Left lobe of liver (tissue), 2 donors: ENCODE results near the gene PIP5K1B. TPM values are rescaled to one million over a fixed set of nuclear protein-coding genes. Genes with fewer than 3 reads are reported as not detected.
"Not testable (repeated sequence)": the region's sequence is repeated elsewhere in the genome, so short reads cannot be mapped to it uniquely, and the experiment has no call there.

Experiments used
- ATAC-seq: fragments of 200-7000 bp; cut with Tn5 transposase; one replicate; pipeline ENCODE4 v1.9.1; 2020; ENCODE audit warnings: mild to moderate bottlenecking, moderate library complexity
- DNase-seq: peaks from one replicate; pipeline ENCODE4 v3.0.0-alpha.2; 2020; ENCODE audit warnings: low spot score
- total RNA-seq: library from RNA; stranded (reverse); gene quantifications from one replicate; pipeline ENCODE4 v1.2.1, GENCODE V29; 2021
- donor health status: DM: no; HTN: no; CAD: no; lungs with moderate emphysema.
- donor health status: DM: no; HTN: yes; CAD: no.

The PIP5K1B gene
- total RNA-seq, 1 donor from 2014 or later: 0.30 TPM

DNA sequence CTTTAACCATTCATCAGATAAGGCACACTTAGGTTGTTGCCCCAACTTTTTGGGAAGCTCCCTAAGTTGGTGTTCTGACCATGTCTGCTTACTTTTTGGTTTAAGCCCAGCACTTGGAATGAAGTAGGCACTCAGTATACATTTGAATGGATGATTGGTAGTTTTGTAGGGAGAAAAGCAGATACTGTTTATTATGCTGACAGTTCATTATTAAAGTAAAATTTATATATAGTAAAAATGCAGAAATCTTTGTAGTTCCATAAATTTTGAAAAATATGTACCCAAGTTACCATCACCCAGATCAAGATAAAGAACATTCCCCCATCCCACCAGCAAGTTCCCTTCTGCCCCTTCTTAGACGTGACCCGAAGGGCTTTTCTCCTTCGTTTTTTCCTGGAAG is 273.5 kb downstream of the PIP5K1B start:
- no peak for ATAC-seq
- no peak for DNase-seq

DNA sequence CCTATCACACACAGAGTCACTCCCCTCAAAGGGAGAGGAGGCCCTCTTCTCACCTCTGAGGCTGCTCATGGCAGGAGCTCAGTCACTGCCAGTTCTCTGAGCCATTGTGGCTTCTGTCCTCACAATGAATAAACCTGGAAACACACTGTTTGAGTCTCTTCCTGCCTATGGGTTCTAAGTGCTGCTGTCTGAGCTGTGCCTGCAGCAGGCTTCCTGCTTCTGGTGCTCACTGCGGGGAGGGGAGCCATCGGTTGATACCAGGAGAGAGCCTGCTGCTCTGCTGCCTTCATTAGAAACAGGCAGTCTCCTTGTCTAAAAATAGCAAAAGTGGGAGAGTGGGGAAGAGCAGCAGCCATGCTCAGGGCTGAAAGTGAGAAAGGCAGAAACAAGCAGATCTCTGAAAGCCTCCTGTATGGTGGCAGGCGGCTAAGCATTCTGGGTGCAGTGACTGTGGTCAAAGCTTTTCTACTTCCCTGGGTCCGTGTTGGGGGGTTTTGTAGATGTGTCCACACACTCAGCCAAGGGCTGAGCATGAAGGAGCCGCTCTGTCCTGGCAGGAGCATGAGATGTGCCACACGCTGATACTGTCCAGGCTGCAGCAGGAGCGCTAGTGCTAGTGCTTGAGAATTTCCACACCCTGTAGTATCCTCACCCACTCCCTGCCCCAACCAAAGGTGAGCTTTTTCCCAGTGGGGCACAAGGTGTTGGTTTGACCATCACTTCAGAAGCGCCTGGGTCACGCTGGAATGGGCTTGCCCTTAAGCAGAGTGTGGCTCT is 274.7 kb downstream of the PIP5K1B start:
- DNase-seq (no peak), ATAC-seq (no peak)

DNA sequence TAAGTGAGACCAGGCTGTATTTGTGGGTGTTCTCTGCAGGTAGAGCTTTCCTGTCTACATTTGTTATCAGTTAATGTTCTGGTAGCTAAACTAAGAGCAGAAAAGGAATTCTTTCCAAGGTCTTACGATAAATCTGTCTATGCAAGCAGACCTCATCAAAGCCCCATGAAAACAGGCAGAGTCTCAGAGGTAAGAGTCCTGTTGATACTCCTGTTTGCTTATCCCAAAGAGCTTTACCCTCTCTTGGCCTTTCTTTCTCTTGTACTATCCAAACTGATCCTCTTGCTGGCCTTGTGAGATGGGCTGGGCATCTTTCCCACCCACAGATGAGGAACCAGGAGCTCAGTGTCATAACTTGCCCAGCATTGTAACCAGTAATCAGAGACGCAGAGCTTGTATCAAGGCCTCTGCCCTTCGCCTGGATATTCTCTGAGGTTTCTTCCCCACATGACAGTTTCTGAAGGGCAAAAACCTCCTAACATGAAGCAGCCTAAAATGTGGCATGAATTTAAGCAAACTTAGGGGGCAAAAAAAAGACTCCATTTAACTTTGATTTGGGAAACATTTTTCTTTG is 275.4 kb downstream of the PIP5K1B start:
- ATAC-seq: no peak
- DNase-seq: no peak

DNA sequence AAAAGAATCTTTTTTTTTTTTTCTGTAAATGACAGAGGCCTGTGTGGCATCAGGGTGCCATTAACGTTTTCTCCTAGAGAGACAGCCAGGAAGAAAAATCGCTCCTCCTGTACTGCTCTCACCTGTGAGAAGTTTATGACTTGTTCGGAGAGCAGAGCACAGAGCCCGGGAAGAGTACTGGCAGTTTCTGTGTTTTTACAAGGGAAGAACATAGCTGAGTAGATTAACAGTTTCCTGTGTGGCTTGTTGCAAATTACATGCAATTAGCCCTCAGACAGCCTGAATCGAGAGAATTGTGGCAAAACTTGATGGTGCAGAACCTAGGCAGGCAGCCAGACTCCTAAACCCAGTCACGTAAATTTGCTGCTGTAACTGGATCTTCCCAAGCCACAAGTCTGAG is 276.7 kb downstream of the PIP5K1B start:
- DNase-seq: no peak

DNA sequence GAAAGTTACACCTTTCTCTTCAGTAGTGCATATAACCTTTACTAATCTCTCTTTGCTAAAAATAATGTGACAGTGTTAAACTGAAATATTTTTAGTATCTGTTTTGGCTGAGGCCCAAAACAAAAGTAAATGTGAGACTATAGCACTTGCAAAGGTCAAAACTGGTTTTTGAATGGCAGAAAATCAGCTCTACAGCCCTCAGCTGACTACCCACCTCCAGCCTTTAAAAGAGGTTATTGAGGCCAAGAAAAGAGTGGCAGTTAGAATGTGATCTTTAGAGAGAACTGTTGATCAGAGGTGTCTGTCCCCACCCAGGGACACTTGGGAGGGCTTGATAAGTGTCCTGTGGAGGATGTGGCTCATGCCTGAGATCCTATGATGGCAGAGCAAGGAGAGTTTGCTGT is 278.0 kb downstream of the PIP5K1B start:
- DNase-seq: no peak
- ATAC-seq: no peak

More for the DNA sequence above, 276.7 kb downstream of the PIP5K1B start:
- ATAC-seq: no peak

DNA sequence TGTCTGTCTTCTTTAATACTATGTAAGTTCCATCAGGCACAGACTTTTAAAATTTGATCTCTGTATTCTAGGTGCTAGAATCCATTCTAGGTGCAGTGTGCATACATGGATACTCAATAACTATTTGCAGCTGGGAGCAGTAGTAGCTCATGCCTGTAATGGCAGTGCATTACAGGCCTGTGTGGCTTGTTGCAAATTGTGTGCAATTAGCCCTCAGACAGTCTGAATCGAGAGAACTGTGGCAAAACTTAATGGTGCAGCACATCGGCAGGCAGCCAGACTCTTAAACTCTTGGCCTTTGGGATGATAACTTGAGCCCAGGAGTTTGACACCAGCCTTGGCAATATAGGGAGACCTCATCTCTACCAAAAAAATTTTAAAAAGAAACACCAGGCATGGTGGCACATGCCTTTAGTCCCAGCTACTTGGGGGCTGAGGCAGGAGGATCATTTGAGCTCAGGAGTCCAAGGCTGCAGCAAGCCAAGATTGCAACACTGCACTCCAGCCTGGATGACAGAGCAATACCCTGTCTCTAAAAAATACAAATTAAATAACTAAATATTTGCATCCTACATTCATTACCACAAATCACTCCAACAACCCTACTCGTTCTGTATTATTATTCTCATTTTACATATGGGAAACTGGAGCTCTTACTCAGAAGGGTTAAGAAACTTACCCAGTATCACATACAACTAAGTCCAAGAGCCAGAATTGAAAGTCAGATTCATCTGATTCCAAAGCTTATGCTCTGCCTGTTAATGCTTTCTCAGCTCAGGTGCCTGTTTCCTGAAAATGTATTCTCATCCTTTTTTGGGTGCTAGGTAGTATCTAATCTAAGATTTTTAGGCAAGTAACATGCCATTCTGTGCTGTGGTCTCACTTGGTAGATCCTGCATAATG is 278.7 kb downstream of the PIP5K1B start:
- ATAC-seq: no peak
- no peak for DNase-seq

DNA sequence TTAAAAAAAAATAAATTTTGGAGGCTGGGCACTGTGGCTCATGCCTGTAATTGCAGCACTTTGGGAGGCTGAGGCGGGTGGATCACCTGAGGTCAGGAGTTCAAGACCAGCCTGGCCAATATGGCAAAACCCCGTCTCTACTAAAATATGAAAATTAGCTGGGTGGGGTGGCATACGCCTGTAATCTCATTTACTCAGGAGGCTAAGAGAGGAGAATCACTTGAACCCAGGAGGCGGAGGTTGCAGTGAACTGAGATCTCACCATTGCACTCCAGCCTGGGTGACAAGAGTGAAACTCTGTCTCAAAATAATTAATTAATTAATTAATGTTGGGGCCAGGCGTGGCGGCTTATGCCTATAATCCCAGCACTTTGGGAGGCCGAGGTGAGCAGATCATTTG is 281.9 kb downstream of the PIP5K1B start:
- DNase-seq, ATAC-seq: not testable (repeated sequence)

DNA sequence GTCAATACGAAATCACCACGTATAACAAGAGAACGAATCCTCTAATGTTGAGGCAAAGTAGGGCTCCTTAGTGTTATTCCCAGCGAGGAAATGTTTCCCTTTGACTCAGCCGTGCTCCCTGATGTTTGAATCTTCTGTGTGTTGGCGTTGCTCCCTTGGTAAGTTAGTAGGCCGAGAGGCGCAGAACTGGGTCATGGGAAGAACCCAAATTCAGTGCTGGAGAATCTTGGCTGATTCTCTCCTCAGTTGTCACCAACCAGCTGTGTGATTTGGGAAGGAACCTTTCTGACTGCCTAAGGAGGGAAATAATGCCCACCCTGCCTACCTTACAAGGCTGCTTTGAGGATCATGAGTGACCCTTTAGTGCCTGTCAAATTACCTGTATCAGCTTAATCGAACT is 286.4 kb downstream of the PIP5K1B start:
- no peak for DNase-seq
- ATAC-seq: no peak

DNA sequence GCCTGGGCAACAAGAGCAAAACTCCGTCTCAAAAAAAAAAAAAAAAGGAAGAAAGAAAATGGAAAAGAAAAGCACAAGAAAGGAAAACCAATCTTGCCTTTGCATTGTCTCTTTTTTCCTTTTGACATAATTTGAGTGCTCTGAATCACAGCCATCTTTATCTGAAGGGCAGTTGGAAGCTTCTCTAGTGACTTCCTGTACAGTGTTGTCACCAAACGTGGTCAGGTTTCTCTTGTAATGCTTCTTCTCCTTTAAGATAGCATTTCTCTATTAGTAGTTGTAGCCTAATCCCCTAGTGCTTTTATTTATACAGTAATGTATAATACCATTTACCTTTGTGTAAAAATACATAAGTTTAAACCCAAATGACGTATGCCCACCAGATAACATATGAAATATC is 290.7 kb downstream of the PIP5K1B start:
- DNase-seq: no peak
- ATAC-seq: no peak

DNA sequence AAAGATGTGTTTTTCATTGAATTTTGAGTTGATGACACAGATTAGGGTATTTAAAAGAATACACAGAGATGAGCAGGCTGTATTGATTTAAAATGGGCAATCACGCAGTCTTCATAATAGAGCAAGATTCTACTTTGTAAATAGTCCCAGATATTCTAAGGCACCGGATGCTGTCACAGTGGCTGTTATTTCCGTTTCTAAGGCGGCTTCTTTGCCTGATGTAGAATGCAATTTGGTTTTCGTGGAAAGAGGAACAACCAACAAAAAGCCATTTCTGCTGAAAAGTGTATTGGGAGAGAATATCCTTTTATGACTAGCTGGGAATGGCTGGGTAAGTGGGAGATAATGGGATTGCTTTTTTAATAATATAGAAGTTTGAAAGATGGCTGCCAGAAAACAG is 291.4 kb downstream of the PIP5K1B start:
- ATAC-seq (no peak), DNase-seq (no peak)

DNA sequence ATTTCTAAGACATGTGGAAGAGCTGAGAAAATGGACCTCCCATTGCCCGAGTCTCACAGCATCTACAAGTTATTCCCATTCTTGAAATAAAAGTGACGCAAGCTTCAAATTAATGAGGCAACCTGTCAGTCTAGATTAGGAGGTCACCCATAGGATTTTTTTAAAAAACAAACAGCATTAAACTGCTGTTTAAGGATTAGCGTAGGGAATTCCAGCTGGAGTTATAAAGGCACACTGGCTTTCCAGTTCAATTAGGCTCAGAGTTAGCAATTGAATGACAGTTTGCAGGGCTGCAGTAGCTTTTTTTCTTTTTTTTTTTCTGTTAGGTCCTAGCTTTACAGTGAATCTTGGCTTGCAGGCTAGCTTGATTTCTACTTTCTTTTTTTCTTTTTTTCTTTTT is 292.6 kb downstream of the PIP5K1B start:
- DNase-seq (no peak), ATAC-seq (no peak)

DNA sequence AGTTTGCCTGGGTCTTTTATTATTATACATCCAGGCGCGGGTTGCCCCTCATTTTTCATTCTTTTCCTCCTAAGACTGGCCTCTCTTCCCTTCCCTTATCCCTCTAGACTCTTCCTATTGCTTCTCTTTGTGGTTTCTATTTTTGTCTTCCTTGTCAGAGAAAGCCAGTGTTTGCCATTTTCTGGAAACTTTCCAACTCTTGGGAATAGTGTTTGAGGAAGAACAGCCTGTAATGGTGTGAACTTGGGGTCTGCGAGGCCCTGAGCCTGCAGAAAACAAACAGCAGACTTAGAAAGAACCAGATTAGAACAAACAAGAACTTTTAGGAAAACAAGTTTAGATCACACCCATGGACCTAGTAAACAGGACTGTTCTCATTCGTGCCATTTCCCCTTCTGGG is 293.3 kb downstream of the PIP5K1B start:
- DNase-seq (no peak), ATAC-seq (no peak)

DNA sequence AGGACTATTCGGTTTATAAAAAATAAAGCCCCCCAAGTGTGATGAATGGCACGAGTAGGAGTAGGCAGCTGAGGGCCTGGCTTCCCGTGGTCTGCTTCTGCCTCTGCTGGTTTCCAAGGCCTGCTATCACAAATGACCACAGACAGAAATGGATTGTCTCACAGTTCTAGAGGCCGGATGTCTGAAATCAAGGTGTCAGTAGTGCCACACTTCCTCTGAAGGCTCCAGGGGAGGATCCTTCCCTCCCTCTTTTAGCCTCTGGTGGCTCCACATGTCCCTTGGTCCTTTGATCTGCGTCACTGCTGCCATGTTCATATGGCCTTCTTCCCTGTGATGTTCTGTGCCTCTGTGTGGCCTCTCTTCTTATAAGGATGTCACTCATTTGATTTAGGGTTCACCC is 293.8 kb downstream of the PIP5K1B start:
- DNase-seq (no peak), ATAC-seq (no peak)

DNA sequence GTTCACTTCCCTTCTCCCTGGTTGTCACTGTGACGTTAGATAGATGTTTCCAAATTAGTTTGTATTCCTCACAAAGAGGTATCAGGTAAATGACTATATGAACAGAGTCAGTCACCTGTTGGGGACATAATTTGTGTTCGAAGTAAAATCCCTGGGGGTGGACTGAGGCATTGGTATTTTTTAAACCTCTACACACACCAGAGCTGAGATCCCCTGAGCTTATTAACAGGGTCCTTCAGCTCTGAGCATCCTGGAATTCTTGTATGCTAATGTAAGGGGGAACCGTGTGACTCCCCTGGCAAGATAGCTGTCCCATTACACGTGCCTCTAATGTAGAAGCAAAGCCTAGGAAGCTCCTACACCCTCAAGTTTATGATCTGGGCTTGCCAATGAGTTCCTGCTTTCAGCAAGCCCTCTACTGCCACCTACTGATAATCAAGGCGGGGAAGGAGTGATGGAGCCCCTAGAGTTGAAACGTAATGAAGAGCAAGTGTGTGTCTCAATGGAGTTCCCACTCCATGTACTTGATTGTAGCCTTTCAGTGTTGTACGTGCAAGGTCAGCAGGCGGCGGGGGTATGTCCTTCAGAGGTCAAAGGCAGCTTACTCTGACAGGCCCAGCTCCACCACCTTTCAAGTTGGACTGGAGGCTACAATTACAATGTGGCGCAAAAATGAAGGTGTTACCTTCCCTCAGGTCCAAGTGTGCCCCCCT is 294.5 kb downstream of the PIP5K1B start:
- peak; percentile 60 for DNase-seq
- peak; percentile 98 for ATAC-seq

DNA sequence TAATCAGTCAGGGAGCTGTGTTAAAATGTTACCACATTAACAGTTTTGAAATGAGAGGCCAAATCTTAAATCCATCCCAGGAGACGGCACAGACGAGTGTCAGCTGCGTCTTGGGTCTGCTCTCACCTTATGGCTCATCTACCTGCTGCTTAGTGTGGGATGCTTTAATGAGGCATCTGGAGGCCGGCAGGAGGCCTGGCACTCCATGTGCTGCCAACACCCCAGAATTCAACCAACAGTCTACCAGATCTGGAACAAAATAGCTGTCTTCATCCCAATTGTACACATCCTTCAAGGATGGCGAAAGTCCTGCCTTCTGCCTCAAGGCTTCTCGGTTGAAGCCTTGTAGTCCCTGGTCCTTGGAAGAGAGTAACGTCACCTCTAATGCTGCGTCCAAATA is 296.9 kb downstream of the PIP5K1B start:
- DNase-seq (no peak), ATAC-seq (no peak)

DNA sequence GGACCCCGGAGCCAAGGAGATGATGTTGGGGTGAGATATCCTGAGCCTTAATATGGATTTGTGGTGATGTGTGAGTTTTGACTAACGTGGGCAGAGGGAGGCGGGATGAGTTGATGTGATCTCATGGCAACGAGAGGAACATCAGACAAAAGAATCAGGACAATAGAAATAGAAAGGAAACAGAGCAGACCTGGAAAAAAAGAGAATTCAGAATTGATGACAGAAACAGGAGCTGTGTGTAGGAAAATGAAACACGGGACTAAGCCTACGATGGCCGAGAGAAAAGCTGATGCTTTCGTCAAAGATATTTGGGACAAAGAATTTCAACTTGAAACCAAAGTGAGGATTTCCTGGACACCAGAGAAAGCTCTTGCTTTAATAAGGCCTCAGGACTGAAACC is 298.0 kb downstream of the PIP5K1B start:
- DNase-seq (no peak), ATAC-seq (no peak)

DNA sequence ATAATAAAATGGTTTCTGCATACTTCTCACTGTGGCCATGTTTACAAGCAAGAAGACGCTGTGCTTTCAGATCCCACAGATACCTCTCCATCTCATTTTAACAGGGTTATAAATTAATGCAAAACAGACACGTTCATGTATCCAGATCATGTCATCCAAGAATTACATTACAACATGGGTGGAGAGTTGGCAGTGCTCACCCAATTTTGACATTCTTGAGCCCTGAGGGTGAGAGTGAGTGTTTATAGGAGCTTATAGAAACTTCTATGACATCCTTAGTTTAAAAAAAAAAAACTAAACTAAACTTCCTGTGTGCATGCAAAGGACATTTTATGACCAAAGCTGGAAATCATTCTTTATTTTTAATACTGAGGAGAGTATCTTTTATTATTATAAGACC is 299.8 kb downstream of the PIP5K1B start:
- DNase-seq: no peak

DNA sequence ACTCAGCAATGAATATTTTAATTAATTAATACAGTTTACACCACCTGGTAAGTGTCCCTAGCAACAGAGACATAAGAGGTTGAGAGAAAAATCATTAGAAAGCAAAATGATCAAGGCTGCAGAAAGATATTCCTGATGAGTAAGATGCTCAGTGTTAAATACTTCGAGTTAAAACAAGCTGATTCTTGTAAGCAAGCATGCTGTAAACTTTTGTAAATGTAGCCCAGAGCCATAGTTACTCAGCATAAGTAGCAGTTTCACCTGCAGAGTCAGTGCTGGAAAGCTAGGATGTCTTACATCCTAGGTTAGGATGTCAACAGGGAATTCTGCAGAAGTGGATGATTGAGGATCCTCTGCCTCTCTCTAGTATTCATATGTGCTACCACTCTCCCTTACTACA is 304.7 kb downstream of the PIP5K1B start:
- ATAC-seq: no peak

More for the DNA sequence above, 299.8 kb downstream of the PIP5K1B start:
- no peak for ATAC-seq

DNA sequence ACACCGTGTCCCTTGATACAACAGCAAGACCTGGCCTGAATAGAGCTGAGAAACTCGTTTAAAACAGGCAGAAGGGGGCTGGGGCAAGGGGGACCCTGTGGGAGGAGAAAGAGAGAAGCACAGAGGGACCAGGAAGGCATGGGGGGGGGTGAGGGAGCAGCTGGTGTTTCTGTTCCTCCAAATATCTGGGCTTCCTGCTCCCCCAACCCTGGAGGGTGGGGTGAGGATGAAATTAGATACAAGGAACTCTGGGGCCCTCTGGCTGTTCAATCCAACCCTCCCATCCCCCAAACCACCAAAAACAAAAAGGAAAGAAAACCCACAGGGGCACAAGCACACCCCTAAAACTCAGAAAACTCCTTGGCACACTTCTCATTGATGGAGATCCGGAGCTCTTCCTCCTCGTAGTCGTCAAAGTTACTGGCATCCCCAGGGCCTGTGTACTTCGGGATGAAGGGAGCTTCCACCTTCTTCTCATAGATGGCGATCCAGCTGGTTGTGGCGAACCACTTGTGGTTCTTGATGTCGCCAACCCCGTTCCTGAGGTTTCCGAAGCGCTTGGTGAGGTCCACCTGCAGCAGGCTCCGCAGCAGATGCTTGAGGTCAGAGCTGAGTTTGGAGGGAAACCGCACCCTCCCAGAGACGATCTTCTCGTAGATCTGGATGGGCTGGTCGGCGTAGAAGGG is 307.8 kb downstream of the PIP5K1B start:
- DNase-seq: no peak
- no peak for ATAC-seq

More for the DNA sequence above, 304.7 kb downstream of the PIP5K1B start:
- DNase-seq: no peak

DNA sequence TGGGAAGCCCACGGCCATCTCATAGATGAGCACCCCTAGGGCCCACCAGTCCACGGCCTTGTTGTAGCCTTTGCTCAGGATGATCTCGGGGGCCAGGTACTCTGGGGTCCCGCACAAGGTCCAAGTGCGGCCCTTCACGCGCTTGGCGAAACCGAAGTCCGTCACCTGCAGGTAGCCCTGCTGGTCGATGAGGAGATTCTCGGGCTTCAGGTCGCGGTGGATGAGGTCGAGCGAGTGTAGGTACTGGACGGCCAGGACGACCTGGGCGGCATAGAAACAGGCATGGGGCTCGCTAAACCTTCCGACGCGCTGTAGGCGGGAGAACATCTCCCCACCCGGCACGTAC is 308.3 kb downstream of the PIP5K1B start:
- ATAC-seq (no peak), DNase-seq (no peak)

DNA sequence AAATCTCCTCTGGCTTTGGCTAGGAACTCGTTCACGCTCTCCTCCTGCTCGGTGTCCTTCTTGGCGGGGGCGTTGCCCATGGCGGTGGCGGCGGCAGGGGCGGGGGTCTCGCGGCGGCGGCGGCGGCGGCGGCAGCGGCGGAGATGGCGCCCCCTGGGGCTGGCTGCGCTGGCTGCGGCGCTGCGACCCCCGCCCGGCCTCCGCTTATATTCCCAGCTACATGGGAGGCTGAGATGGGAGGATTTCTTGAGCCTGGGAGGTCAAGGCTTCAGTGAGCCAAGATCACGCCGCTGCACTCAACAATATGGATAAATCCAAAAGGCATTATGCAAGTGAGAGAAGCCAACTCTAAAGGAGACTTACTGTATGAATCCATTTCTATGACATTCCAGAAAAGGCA is 309.0 kb downstream of the PIP5K1B start, which contains the start of gene PRKACG:
TSS of gene PRKACG (minus strand) at position 101 of the 400 bp plus-strand sequence. CDS start at position 80, 21 bp downstream.
- ATAC-seq (no peak), DNase-seq (no peak)
